Measurements from ENCODE around the gene CNFN. TPM values are rescaled to one million over a fixed set of nuclear protein-coding genes. Genes with fewer than 3 reads are reported as not detected.
"Not testable (repeated sequence)": the region's sequence is repeated elsewhere in the genome, so short reads cannot be mapped to it uniquely, and the experiment has no call there.

Gene CNFN
- total and polyA plus RNA-seq, 7 donors = 6.1 to 21.0 (median 9.7) TPM; not detected in 4

- 96% methylated on average over 14 of the region's 14 CpGs for WGBS, 2 donors
- no peak for TF ChIP-seq POLR2AphosphoS5 (IDR thresholded peaks at IDR 0.05)
- no peak for TF ChIP-seq EP300 (IDR thresholded peaks at IDR 0.05)
- TF ChIP-seq POLR2A (IDR thresholded peaks at IDR 0.05) = no peak
- no peak for TF ChIP-seq CTCF (IDR thresholded peaks at IDR 0.05)
- H3K4me3 ChIP-seq = no peak overlapping the region
- no peak overlapping the region for H3K27ac ChIP-seq
- H3K36me3 ChIP-seq = peaks cover 0 to 62% (median 10%) of the 10 kb centered on the region in 4 donors
- no peaks in the 10 kb centered on the region for H3K9me3 ChIP-seq
- H3K27me3 ChIP-seq = no peaks in the 10 kb centered on the region
- no peak for DNase-seq
- intact Hi-C loops (cut with DNase I) = no loop called here
- H3K4me1 ChIP-seq = no peaks in the 10 kb centered on the region
These were observed 41.9 kb downstream of the CNFN start for GRCh38 chr19:42348211-42348610.

- 88 to 92% methylated on average over 6 of the region's 6 CpGs for WGBS, 2 donors
- H3K27ac ChIP-seq = no peak overlapping the region
- H3K9me3 ChIP-seq = no peaks in the 10 kb centered on the region
- no peak overlapping the region for H3K4me3 ChIP-seq
- H3K27me3 ChIP-seq = no peaks in the 10 kb centered on the region
- DNase-seq = no peak
- H3K4me1 ChIP-seq = no peaks in the 10 kb centered on the region
- peaks cover 0 to 52% (median 9%) of the 10 kb centered on the region in 4 donors for H3K36me3 ChIP-seq
- intact Hi-C loops (cut with DNase I) = no loop called here
- no peak for TF ChIP-seq CTCF (IDR thresholded peaks at IDR 0.05)
- no peak for TF ChIP-seq EP300 (IDR thresholded peaks at IDR 0.05)
- no peak for TF ChIP-seq POLR2A (IDR thresholded peaks at IDR 0.05)
- no peak for TF ChIP-seq POLR2AphosphoS5 (IDR thresholded peaks at IDR 0.05)
These were observed 44.8 kb downstream of the CNFN start for GRCh38 chr19:42345191-42345812.

GRCh38 chr19:42344336-42344893 lies 45.7 kb downstream of the CNFN start:
- Histone ChIP-seq H3K9me3 (no peaks in the 10 kb centered on the region), H3K4me3 (no peak overlapping the region), H3K36me3 (peaks cover 0 to 58% (median 9%) of the 10 kb centered on the region in 4 donors), H3K27ac (no peak overlapping the region), H3K4me1 (no peaks in the 10 kb centered on the region), H3K27me3 (no peaks in the 10 kb centered on the region)
- WGBS, 2 donors = 91 to 94% methylated on average over 18 of the region's 18 CpGs
- intact Hi-C loops (cut with DNase I) = no loop called here
- no peak for DNase-seq
- TF ChIP-seq POLR2A (IDR thresholded peaks at IDR 0.05) (no peak), EP300 (IDR thresholded peaks at IDR 0.05) (no peak), POLR2AphosphoS5 (IDR thresholded peaks at IDR 0.05) (no peak), CTCF (IDR thresholded peaks at IDR 0.05) (no peak)

DNA sequence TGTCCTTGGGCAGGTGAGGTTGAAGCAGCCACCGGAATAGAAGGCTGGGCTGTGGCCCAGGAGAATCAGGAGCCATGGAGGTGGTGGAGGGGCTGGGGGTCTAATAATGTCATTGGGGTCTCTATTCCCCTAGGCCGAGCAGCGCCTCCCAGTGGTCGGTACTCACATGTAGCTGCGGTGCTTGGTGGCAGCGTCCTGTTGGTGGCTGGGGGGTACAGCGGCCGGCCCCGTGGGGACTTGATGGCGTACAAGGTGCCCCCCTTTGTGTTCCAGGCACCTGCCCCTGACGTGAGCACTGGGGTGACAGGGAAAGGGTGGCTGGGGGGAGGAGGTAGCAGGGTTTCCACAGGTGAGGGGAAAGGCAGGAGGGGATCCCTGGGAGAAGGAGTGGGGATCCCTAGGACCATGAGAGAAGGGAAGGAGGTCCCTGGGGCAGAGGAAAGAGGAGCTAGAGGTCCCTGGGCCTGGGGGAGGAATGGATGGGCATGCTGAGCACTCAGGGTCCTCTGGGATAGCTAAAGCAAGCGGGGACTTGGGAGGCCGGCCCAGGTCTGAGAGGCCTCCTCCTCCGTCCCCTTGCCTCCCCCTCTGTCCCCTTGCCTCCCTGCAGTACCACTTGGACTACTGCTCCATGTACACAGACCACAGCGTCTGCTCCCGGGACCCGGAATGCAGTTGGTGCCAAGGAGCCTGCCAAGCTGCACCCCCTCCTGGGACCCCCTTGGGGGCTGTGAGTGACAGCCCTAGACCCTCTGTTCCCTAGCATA lies 46.6 kb downstream of the CNFN start:
- Histone ChIP-seq H3K27ac (no peak overlapping the region), H3K9me3 (no peaks in the 10 kb centered on the region), H3K36me3 (peaks cover 0 to 57% (median 7%) of the 10 kb centered on the region in 4 donors), H3K27me3 (no peaks in the 10 kb centered on the region), H3K4me1 (no peaks in the 10 kb centered on the region), H3K4me3 (no peak overlapping the region)
- WGBS, 2 donors = 92 to 95% methylated on average over 17 of the region's 17 CpGs
- DNase-seq = no peak
- TF ChIP-seq CTCF (IDR thresholded peaks at IDR 0.05) (no peak), POLR2A (IDR thresholded peaks at IDR 0.05) (no peak), POLR2AphosphoS5 (IDR thresholded peaks at IDR 0.05) (no peak), EP300 (IDR thresholded peaks at IDR 0.05) (no peak)
- intact Hi-C loops (cut with DNase I) = no loop called here

GRCh38 chr19:42339922-42340321 lies 50.2 kb downstream of the CNFN start:
- H3K27me3 ChIP-seq; DNase-seq; H3K4me1 ChIP-seq; H3K27ac ChIP-seq; H3K9me3 ChIP-seq; intact Hi-C loops (cut with DNase I); H3K4me3 ChIP-seq: not testable (repeated sequence)
- peaks cover 5 to 70% (median 10%) of the 10 kb centered on the region in 4 donors for H3K36me3 ChIP-seq
- WGBS, 2 donors = 96 to 98% methylated on average over 4 of the region's 4 CpGs

DNA sequence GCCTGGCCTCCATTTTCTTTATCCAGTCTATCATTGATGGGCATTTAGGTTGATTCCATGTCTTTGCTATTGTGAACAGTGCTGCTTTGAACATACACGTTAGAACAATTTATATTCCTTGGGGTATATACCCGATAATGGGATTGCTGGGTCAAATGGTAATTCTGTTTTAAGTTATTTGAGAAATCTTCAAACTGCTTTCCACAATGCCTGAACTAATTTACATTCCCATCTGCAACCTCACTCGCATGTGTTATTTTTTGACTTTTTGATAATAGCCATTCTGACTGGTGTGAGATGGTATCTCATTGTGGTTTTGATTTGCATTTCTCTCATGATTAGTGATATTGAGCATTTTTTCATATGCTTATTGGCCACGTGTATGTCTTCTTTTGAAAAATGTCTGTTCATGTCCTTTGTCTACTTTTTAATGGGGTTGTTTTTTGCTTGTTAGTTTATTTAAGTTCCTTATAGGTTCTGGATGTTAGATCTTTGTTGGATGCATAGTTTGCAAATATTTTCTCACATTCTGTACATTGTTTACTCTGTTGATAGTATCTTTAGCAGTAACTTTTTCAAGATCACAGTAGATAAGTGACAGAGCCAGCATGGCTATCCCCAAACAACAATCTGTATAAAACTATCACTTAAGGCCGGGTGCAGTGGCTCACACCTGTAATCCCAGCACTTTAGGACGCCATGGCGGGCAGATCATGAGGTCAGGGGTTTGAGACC lies 50.8 kb downstream of the CNFN start:
- H3K27ac ChIP-seq; H3K27me3 ChIP-seq; H3K4me1 ChIP-seq; H3K4me3 ChIP-seq; H3K9me3 ChIP-seq; DNase-seq; intact Hi-C loops (cut with DNase I): not testable (repeated sequence)
- peaks cover 0 to 68% (median 8%) of the 10 kb centered on the region in 4 donors for H3K36me3 ChIP-seq
- 88 to 89% methylated on average over 7 of the region's 7 CpGs for WGBS, 2 donors
